ENCODE results near the gene PUDP. TPM values are rescaled to one million over a fixed set of nuclear protein-coding genes. Genes with fewer than 3 reads are reported as not detected.

Gene PUDP
- total RNA-seq, 1 donor from 2014 or later: 75.8 TPM

- H3K9me3 Mint-ChIP-seq: no peaks in the 10 kb centered on the region
- no peaks in the 10 kb centered on the region for H3K27me3 Mint-ChIP-seq (ENCODE audit: low read depth)
- H3K27ac Mint-ChIP-seq (ENCODE audit: unreplicated experiment): no peak overlapping the region
- peaks cover 27% of the 10 kb centered on the region for H3K4me1 Mint-ChIP-seq
- DNase-seq (ENCODE audit: low read depth, low spot score): no peak
- no peak overlapping the region for H3K4me3 Mint-ChIP-seq
- H3K36me3 Mint-ChIP-seq (ENCODE audit: low read depth): peaks cover 2% of the 10 kb centered on the region
- TF ChIP-seq CTCF (conservative IDR thresholded peaks at IDR 0.05): no peak
Measured at GRCh38 chrX:7088968-7089615, 58.9 kb downstream of the PUDP start.

GRCh38 chrX:7086384-7086783, 61.6 kb downstream of the PUDP start:
- Mint-ChIP-seq H3K36me3 (ENCODE audit: low read depth) (peaks cover 7% of the 10 kb centered on the region), H3K27me3 (ENCODE audit: low read depth) (no peaks in the 10 kb centered on the region), H3K4me3 (no peak overlapping the region), H3K9me3 (no peaks in the 10 kb centered on the region), H3K4me1 (peaks cover 31% of the 10 kb centered on the region), H3K27ac (ENCODE audit: unreplicated experiment) (no peak overlapping the region)
- no peak for TF ChIP-seq CTCF (conservative IDR thresholded peaks at IDR 0.05)
- no peak for DNase-seq (ENCODE audit: low read depth, low spot score)

GRCh38 chrX:7085879-7086278, 62.1 kb downstream of the PUDP start:
- Mint-ChIP-seq H3K4me3 (no peak overlapping the region), H3K27ac (ENCODE audit: unreplicated experiment) (no peak overlapping the region), H3K4me1 (peaks cover 31% of the 10 kb centered on the region), H3K27me3 (ENCODE audit: low read depth) (no peaks in the 10 kb centered on the region), H3K36me3 (ENCODE audit: low read depth) (peaks cover 9% of the 10 kb centered on the region), H3K9me3 (no peaks in the 10 kb centered on the region)
- TF ChIP-seq CTCF (conservative IDR thresholded peaks at IDR 0.05): no peak
- no peak for DNase-seq (ENCODE audit: low read depth, low spot score)

- Mint-ChIP-seq H3K27ac (ENCODE audit: unreplicated experiment) (no peak overlapping the region), H3K4me3 (no peak overlapping the region), H3K36me3 (ENCODE audit: low read depth) (peaks cover 9% of the 10 kb centered on the region), H3K4me1 (peaks cover 28% of the 10 kb centered on the region), H3K9me3 (no peaks in the 10 kb centered on the region), H3K27me3 (ENCODE audit: low read depth) (no peaks in the 10 kb centered on the region)
- no peak for DNase-seq (ENCODE audit: low read depth, low spot score)
- no peak for TF ChIP-seq CTCF (conservative IDR thresholded peaks at IDR 0.05)
Measured at GRCh38 chrX:7084841-7085240, 63.1 kb downstream of the PUDP start.

- H3K27me3 Mint-ChIP-seq (ENCODE audit: low read depth): no peaks in the 10 kb centered on the region
- H3K36me3 Mint-ChIP-seq (ENCODE audit: low read depth): peaks cover 9% of the 10 kb centered on the region
- H3K27ac Mint-ChIP-seq (ENCODE audit: unreplicated experiment): no peak overlapping the region
- no peak for TF ChIP-seq CTCF (conservative IDR thresholded peaks at IDR 0.05)
- no peaks in the 10 kb centered on the region for H3K9me3 Mint-ChIP-seq
- peaks cover 26% of the 10 kb centered on the region for H3K4me1 Mint-ChIP-seq
- H3K4me3 Mint-ChIP-seq: no peak overlapping the region
- DNase-seq (ENCODE audit: low read depth, low spot score): no peak
Measured at GRCh38 chrX:7083468-7084396, 64.2 kb downstream of the PUDP start.
